GM19468 (cell line): ENCODE measurements around the gene FGG.
"Not testable (repeated sequence)": the region's sequence is repeated elsewhere in the genome, so short reads cannot be mapped to it uniquely, and the experiment has no call there.

Experiments used
- ATAC-seq: cut with Tn5 transposase; IDR thresholded peaks from one replicate; pipeline ENCODE4 v1.9.1; 2021; ENCODE audit warnings: mild to moderate bottlenecking, moderate library complexity, moderate number of reproducible peaks; ENCODE audit not compliant: unreplicated experiment; ENCODE audit errors: extremely low read depth

FGG gene

GRCh38 chr4:154614306-154614705 lies 1.9 kb upstream of the FGG start:
- no peak for ATAC-seq

- ATAC-seq, result no peak
Observed at GRCh38 chr4:154611833-154612232, 623 bp downstream of the FGG start.

- ATAC-seq, result no peak
Observed at GRCh38 chr4:154610582-154610981, 1.9 kb downstream of the FGG start.

GRCh38 chr4:154609532-154609931 lies 2.9 kb downstream of the FGG start:
- no peak for ATAC-seq

GRCh38 chr4:154608361-154609252 lies 3.8 kb downstream of the FGG start:
- no peak for ATAC-seq

GRCh38 chr4:154606728-154607723 lies 5.4 kb downstream of the FGG start:
- no peak for ATAC-seq

- no peak for ATAC-seq
Observed at GRCh38 chr4:154604696-154605200, 7.7 kb downstream of the FGG start.

GRCh38 chr4:154603033-154603943 lies 9.2 kb downstream of the FGG start:
- ATAC-seq, result no peak

GRCh38 chr4:154602404-154603020 lies 9.9 kb downstream of the FGG start:
- no peak for ATAC-seq

- no peak for ATAC-seq
Observed at GRCh38 chr4:154597798-154598774, 14.4 kb downstream of the FGG start.

GRCh38 chr4:154597281-154597680 lies 15.2 kb downstream of the FGG start:
- not testable (repeated sequence) for ATAC-seq

GRCh38 chr4:154595807-154596206 lies 16.6 kb downstream of the FGG start:
- ATAC-seq, result no peak

GRCh38 chr4:154594343-154594742 lies 18.1 kb downstream of the FGG start:
- ATAC-seq, result not testable (repeated sequence)

GRCh38 chr4:154593868-154594267 lies 18.6 kb downstream of the FGG start:
- no peak for ATAC-seq

- no peak for ATAC-seq
Observed at GRCh38 chr4:154591890-154592289, 20.6 kb downstream of the FGG start.

- ATAC-seq, result no peak
Observed at GRCh38 chr4:154590329-154591006, 22.0 kb downstream of the FGG start, which contains the start of gene FGA. Gene FGA, minus strand, starts transcription at chr4:154590742. Its CDS starts 55 bp downstream, at chr4:154590687.
